A549 (cell line): ENCODE results near the gene GIMAP5. TPM values are rescaled to one million over a fixed set of nuclear protein-coding genes. Genes with fewer than 3 reads are reported as not detected.

Experiments used
- ATAC-seq, 2 experiments: fragments of 200-7000 bp in 1 of 2; fragments of >200 bp in 1 of 2; cut with Nextera tagmentation in 1 of 2; cut with Tn5 transposase in 1 of 2; 3 replicates each; pipeline versions ENCODE4 v1.8.0 to v1.9.1; 2018 to 2020; ENCODE audit warnings: mild to moderate bottlenecking in 1 of 2, moderate library complexity in 1 of 2
- CTCF ChIA-PET: fragments of 300-600 bp; sonication (Branson Sonifier 250); formaldehyde crosslinking; extraction: SDS; loops from one replicate; lab custom pipeline; 2021; ENCODE audit warnings: antibody characterized with exemption, inconsistent platforms; lab: Yijun Ruan, JAX
- POLR2A ChIA-PET: fragments of 350-600 bp; formaldehyde crosslinking; extraction: SDS; loops from one replicate; lab custom pipeline; 2021; ENCODE audit warnings: antibody characterized with exemption, inconsistent platforms; lab: Yijun Ruan, JAX
- DNase-seq, 2 experiments: peaks; one replicate each; pipeline versions ENCODE4 v3.0.0 to v3.0.0-alpha.2; 2011 to 2016; ENCODE audit warnings: low read depth in 1 of 2, low spot score in 1 of 2
- FAIRE-seq: peaks from 2 replicates; lab custom pipeline; 2011; peaks lifted over from hg19 to GRCh38; lab: Jason Lieb, UNC
- H3K27ac ChIP-seq, 2 experiments: fragments of >200 bp; sonication (Bioruptor Twin); formaldehyde crosslinking; 3 replicates each; pipeline ENCODE4 v1.5.1; 2016 to 2017
- H3K4me1 ChIP-seq: fragments of >200 bp; sonication (Bioruptor Twin); formaldehyde crosslinking; 3 replicates; pipeline ENCODE4 v1.6.1; 2016
- H3K4me2 ChIP-seq: fragments of >200 bp; sonication (Bioruptor Twin); formaldehyde crosslinking; 3 replicates; pipeline ENCODE4 v1.6.1; 2016
- H3K4me3 ChIP-seq: fragments of >200 bp; sonication (Bioruptor Twin); formaldehyde crosslinking; 3 replicates; pipeline ENCODE4 v1.5.1; 2016
- H3K9me3 ChIP-seq: fragments of >200 bp; sonication (Bioruptor Twin); formaldehyde crosslinking; 3 replicates; pipeline ENCODE4 v1.6.1; 2016
- BHLHE40 ChIP-seq: IDR thresholded peaks from 2 replicates; pipeline ENCODE4 v1.6.1; 2012; ENCODE audit warnings: low read depth, low read length, inconsistent platforms
- CBX8 ChIP-seq: fragments of 200-600 bp; sonication (generic); IDR thresholded peaks from 2 replicates; pipeline ENCODE4 v1.6.1; 2016
- CEBPB ChIP-seq, 2 experiments: fragments of >200 bp in 1 of 2; sonication (Bioruptor Twin) in 1 of 2; formaldehyde crosslinking in 1 of 2; IDR thresholded peaks; 2 replicates each; pipeline ENCODE4 v1.6.1; 2012 to 2016
- EHF ChIP-seq: fragments of 250-450 bp; sonication (Bioruptor Pico); IDR thresholded peaks from 2 replicates; pipeline ENCODE4 v1.5.0; 2020; ENCODE audit warnings: mild to moderate bottlenecking
- ESRRA ChIP-seq: fragments of 150-350 bp; IDR thresholded peaks from 2 replicates; pipeline ENCODE4 v1.6.1; 2014; ENCODE audit warnings: mild to moderate bottlenecking, low read length, borderline replicate concordance
- FOSB ChIP-seq: fragments of 250-450 bp; sonication (Bioruptor Pico); IDR thresholded peaks from 2 replicates; pipeline ENCODE4 v1.5.0; 2020; ENCODE audit warnings: mild to moderate bottlenecking, moderate library complexity
- FOSL2 ChIP-seq, 2 experiments: fragments of 450-650 bp in 1 of 2; fragments of >200 bp in 1 of 2; sonication (Bioruptor Twin) in 1 of 2; formaldehyde crosslinking; IDR thresholded peaks; 2 replicates each; pipeline versions ENCODE4 v1.5.0 to v1.6.1; 2016 to 2020; ENCODE audit warnings: mild to moderate bottlenecking in 1 of 2, moderate library complexity in 1 of 2
- FOXS1 ChIP-seq: fragments of 250-450 bp; sonication (Bioruptor Pico); IDR thresholded peaks from 2 replicates; pipeline ENCODE4 v1.5.0; 2020; ENCODE audit warnings: mild to moderate bottlenecking, moderate library complexity
- GATA3 ChIP-seq: IDR thresholded peaks from 2 replicates; pipeline ENCODE4 v1.6.1; 2012; ENCODE audit warnings: borderline replicate concordance
- HOXB13 ChIP-seq: fragments of 250-450 bp; sonication (Bioruptor Pico); IDR thresholded peaks from 2 replicates; pipeline ENCODE4 v1.5.0; 2020; ENCODE audit warnings: low read depth, mild to moderate bottlenecking, moderate library complexity
- KDM1A ChIP-seq: fragments of 200-600 bp; sonication (generic); IDR thresholded peaks from 2 replicates; pipeline ENCODE4 v1.6.1; 2016; ENCODE audit warnings: low read depth, mild to moderate bottlenecking
- KDM5A ChIP-seq: fragments of 200-600 bp; sonication (generic); IDR thresholded peaks from 2 replicates; pipeline ENCODE4 v1.6.1; 2016; ENCODE audit warnings: antibody characterized with exemption, mild to moderate bottlenecking
- MYC ChIP-seq: IDR thresholded peaks from 2 replicates; pipeline ENCODE4 v1.6.1; 2012; ENCODE audit warnings: mild to moderate bottlenecking, inconsistent platforms, low read length, improper control_type of control experiment, borderline replicate concordance
- NFE2L2 ChIP-seq: fragments of 150-350 bp; conservative IDR thresholded peaks from 2 replicates; pipeline ENCODE4 v1.6.1; 2014; ENCODE audit warnings: low read length
- NPAS2 ChIP-seq: fragments of 250-450 bp; sonication (Bioruptor Pico); IDR thresholded peaks from 2 replicates; pipeline ENCODE4 v1.8.0; 2022; ENCODE audit warnings: mild to moderate bottlenecking, moderate library complexity, borderline replicate concordance
- PHF8 ChIP-seq: fragments of 200-600 bp; sonication (generic); IDR thresholded peaks from 2 replicates; pipeline ENCODE4 v1.6.1; 2016; ENCODE audit warnings: low read depth, mild to moderate bottlenecking, antibody characterized with exemption, moderate library complexity, borderline replicate concordance
- POLR2AphosphoS2 ChIP-seq: conservative IDR thresholded peaks from 2 replicates; pipeline ENCODE4 v1.6.1; 2012; ENCODE audit warnings: low read length, improper control_type of control experiment, inconsistent platforms
- RAD21 ChIP-seq, 2 experiments: fragments of >200 bp in 1 of 2; sonication (Bioruptor Twin) in 1 of 2; formaldehyde crosslinking in 1 of 2; IDR thresholded peaks in 1 of 2; conservative IDR thresholded peaks in 1 of 2; 2 replicates in 1 of 2; 3 replicates in 1 of 2; pipeline ENCODE4 v1.6.1; 2012 to 2018; ENCODE audit warnings: inconsistent platforms in 1 of 2
- RARB ChIP-seq: fragments of 250-450 bp; sonication (Bioruptor Pico); IDR thresholded peaks from 2 replicates; pipeline ENCODE4 v1.8.0; 2021; ENCODE audit warnings: mild to moderate bottlenecking, moderate library complexity
- RFX5 ChIP-seq: fragments of 450-650 bp; IDR thresholded peaks from 2 replicates; pipeline ENCODE4 v1.7.1; 2014; ENCODE audit warnings: antibody characterized with exemption, mild to moderate bottlenecking, moderate library complexity
- SREBF2 ChIP-seq: fragments of 450-650 bp; IDR thresholded peaks from 2 replicates; pipeline ENCODE4 v1.6.1; 2014; ENCODE audit warnings: mild to moderate bottlenecking, moderate library complexity
- ZFP36 ChIP-seq: fragments of 450-650 bp; IDR thresholded peaks from 2 replicates; pipeline ENCODE4 v1.6.1; 2014; ENCODE audit warnings: borderline replicate concordance; ENCODE audit not compliant: partially characterized antibody
- ZNF302 ChIP-seq: fragments of 250-450 bp; sonication (Bioruptor Pico); IDR thresholded peaks from 2 replicates; pipeline ENCODE4 v1.9.0; 2021; ENCODE audit warnings: inconsistent platforms, mild to moderate bottlenecking, moderate library complexity
- WGBS: methylation state at CpG from one replicate; pipeline ENCODE4 v1.1.6; 2017; ENCODE audit errors: missing lambda C conversion rate; 5-methylcytosine and 5-hydroxymethylcytosine counted together
- polyA plus RNA-seq, 4 experiments: library from polyadenylated mRNA; depleted of rRNA in 3 of 4; stranded (reverse); fragments of >200 nt; fragmentation: RNase III in 1 of 4; extraction: RNeasy Plus Mini Kit Qiagen cat#74134 plus additional on column Dnase treatment in 1 of 4; gene quantifications; 2 replicates in 3 of 4; 3 replicates in 1 of 4; pipeline ENCODE4 v1.2.3, GENCODE V29; 2011 to 2017
- TF ChIP-seq, protein P1 (sequence below): fragments of 450-650 bp; IDR thresholded peaks from 2 replicates; pipeline ENCODE4 v1.6.1; 2014; ENCODE audit warnings: antibody characterized with exemption
- TF ChIP-seq, protein P2 (sequence below): IDR thresholded peaks from 2 replicates; pipeline ENCODE4 v1.6.1; 2012
- TF ChIP-seq, protein P3 (sequence below): fragments of 200-600 bp; sonication (generic); IDR thresholded peaks from 2 replicates; pipeline ENCODE4 v1.6.1; 2016; ENCODE audit warnings: antibody characterized with exemption, mild to moderate bottlenecking, moderate library complexity
- TF ChIP-seq, protein P4 (sequence below): fragments of >200 bp; sonication (Bioruptor Twin); formaldehyde crosslinking; IDR thresholded peaks from 3 replicates; pipeline ENCODE4 v1.6.1; 2016

GIMAP5 gene
- polyA plus RNA-seq, 2 of the 4 experiments (the other 2 are of a cell fraction): not detected

DNA sequence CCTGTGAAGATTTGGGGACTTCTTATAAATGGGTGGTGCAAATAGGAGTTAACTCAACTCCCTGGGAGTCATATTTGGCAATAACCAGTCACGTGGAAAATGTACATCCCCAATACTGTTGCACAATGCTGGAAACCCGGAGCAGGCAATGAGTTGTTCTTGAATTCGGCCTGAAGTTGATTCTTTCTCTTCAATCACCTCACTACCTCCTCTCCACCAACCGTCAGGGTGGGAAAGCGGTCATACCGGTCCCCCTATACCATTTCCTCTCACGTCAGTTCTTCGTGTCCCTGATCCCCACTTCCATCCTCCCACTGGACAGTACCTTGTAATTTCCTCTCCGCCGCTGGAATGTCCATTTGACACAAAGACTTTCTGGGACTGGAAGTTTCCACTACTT lies 2.8 kb downstream of the GIMAP5 start:
- WGBS: 26% methylated on average over 10 of the region's 10 CpGs
- Histone ChIP-seq H3K27ac (no peak overlapping the region), H3K4me1 (no peaks in the 10 kb centered on the region), H3K4me2 (no peak overlapping the region), H3K9me3 (no peaks in the 10 kb centered on the region), H3K4me3 (no peak overlapping the region)
- DNase-seq (no peak), ATAC-seq (no peak), FAIRE-seq (no peak)
- ChIA-PET CTCF (no interaction called here), POLR2A (no interaction called here)
- TF ChIP-seq SREBF2 (no peak), NFE2L2 (no peak), ZFP36 (no peak), FOSL2 (IDR thresholded peaks at IDR 0.05) (no peak), FOSL2 (CRISPR knock-in tag; IDR thresholded peaks at IDR 0.05) (no peak), ZNF302 (CRISPR knock-in tag) (no peak), MYC (no peak), KDM5A (no peak), GATA3 (no peak), CBX8 (no peak), KDM1A (no peak), NPAS2 (CRISPR knock-in tag) (no peak), EHF (CRISPR knock-in tag) (no peak), POLR2AphosphoS2 (no peak), ESRRA (no peak), RAD21 (conservative IDR thresholded peaks at IDR 0.05 in 1 of 2, IDR thresholded peaks at IDR 0.05 in 1 of 2) (no peak), HOXB13 (CRISPR knock-in tag) (no peak), FOSB (CRISPR knock-in tag) (no peak), BHLHE40 (no peak)
- TF ChIP-seq, protein P1, sequence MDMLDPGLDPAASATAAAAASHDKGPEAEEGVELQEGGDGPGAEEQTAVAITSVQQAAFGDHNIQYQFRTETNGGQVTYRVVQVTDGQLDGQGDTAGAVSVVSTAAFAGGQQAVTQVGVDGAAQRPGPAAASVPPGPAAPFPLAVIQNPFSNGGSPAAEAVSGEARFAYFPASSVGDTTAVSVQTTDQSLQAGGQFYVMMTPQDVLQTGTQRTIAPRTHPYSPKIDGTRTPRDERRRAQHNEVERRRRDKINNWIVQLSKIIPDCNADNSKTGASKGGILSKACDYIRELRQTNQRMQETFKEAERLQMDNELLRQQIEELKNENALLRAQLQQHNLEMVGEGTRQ: no peak
- TF ChIP-seq, protein P2, sequence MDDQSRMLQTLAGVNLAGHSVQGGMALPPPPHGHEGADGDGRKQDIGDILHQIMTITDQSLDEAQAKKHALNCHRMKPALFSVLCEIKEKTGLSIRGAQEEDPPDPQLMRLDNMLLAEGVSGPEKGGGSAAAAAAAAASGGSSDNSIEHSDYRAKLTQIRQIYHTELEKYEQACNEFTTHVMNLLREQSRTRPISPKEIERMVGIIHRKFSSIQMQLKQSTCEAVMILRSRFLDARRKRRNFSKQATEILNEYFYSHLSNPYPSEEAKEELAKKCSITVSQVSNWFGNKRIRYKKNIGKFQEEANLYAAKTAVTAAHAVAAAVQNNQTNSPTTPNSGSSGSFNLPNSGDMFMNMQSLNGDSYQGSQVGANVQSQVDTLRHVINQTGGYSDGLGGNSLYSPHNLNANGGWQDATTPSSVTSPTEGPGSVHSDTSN: no peak

DNA sequence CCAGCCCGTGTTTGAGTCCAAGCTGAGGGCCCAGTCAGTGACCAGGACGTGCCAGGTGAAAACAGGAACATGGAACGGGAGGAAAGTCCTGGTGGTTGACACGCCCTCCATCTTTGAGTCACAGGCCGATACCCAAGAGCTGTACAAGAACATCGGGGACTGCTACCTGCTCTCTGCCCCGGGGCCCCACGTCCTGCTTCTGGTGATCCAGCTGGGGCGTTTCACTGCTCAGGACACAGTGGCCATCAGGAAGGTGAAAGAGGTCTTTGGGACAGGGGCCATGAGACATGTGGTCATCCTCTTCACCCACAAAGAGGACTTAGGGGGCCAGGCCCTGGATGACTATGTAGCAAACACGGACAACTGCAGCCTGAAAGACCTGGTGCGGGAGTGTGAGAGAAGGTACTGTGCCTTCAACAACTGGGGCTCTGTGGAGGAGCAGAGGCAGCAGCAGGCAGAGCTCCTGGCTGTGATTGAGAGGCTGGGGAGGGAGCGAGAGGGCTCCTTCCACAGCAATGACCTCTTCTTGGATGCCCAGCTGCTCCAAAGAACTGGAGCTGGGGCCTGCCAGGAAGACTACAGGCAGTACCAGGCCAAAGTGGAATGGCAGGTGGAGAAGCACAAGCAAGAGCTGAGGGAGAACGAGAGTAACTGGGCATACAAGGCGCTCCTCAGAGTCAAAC lies 5.2 kb downstream of the GIMAP5 start:
- 6% methylated on average over 14 of the region's 14 CpGs for WGBS
- FAIRE-seq (no peak), ATAC-seq (no peak), DNase-seq (no peak)
- POLR2A ChIA-PET: no interaction called here
- H3K4me1 ChIP-seq: no peaks in the 10 kb centered on the region
- H3K9me3 ChIP-seq: no peaks in the 10 kb centered on the region
- no peak overlapping the region for H3K4me2 ChIP-seq
- CTCF ChIA-PET: interaction anchor here (1.0 to 1.2 kb wide), 2 partner anchors 10 to 37 kb away, joined by 3 read pairs; no protein-coding TSS in a partner anchor
- TF ChIP-seq FOSL2 (IDR thresholded peaks at IDR 0.05) (no peak), FOSL2 (CRISPR knock-in tag; IDR thresholded peaks at IDR 0.05) (no peak), EHF (CRISPR knock-in tag) (no peak), ZNF302 (CRISPR knock-in tag) (no peak), KDM1A (no peak), PHF8 (no peak), RARB (CRISPR knock-in tag) (no peak), NFE2L2 (no peak), RAD21 (conservative IDR thresholded peaks at IDR 0.05 in 1 of 2, IDR thresholded peaks at IDR 0.05 in 1 of 2) (no peak), RFX5 (no peak), FOXS1 (no peak), CEBPB (IDR thresholded peaks at IDR 0.05) (no peak)
- TF ChIP-seq, protein P3, sequence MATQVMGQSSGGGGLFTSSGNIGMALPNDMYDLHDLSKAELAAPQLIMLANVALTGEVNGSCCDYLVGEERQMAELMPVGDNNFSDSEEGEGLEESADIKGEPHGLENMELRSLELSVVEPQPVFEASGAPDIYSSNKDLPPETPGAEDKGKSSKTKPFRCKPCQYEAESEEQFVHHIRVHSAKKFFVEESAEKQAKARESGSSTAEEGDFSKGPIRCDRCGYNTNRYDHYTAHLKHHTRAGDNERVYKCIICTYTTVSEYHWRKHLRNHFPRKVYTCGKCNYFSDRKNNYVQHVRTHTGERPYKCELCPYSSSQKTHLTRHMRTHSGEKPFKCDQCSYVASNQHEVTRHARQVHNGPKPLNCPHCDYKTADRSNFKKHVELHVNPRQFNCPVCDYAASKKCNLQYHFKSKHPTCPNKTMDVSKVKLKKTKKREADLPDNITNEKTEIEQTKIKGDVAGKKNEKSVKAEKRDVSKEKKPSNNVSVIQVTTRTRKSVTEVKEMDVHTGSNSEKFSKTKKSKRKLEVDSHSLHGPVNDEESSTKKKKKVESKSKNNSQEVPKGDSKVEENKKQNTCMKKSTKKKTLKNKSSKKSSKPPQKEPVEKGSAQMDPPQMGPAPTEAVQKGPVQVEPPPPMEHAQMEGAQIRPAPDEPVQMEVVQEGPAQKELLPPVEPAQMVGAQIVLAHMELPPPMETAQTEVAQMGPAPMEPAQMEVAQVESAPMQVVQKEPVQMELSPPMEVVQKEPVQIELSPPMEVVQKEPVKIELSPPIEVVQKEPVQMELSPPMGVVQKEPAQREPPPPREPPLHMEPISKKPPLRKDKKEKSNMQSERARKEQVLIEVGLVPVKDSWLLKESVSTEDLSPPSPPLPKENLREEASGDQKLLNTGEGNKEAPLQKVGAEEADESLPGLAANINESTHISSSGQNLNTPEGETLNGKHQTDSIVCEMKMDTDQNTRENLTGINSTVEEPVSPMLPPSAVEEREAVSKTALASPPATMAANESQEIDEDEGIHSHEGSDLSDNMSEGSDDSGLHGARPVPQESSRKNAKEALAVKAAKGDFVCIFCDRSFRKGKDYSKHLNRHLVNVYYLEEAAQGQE: no peak
- TF ChIP-seq, protein P4, sequence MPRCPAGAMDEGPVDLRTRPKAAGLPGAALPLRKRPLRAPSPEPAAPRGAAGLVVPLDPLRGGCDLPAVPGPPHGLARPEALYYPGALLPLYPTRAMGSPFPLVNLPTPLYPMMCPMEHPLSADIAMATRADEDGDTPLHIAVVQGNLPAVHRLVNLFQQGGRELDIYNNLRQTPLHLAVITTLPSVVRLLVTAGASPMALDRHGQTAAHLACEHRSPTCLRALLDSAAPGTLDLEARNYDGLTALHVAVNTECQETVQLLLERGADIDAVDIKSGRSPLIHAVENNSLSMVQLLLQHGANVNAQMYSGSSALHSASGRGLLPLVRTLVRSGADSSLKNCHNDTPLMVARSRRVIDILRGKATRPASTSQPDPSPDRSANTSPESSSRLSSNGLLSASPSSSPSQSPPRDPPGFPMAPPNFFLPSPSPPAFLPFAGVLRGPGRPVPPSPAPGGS: no peak
- H3K4me3 ChIP-seq: no peak overlapping the region
- H3K27ac ChIP-seq: no peak overlapping the region
